Non-pigmented ciliary epithelial cell (primary cell): Measurements from ENCODE around the gene OR1K1.
A peak's percentile ranks its signal among the peaks of the same experiment; 100 is the strongest.
"Not testable (repeated sequence)": the region's sequence is repeated elsewhere in the genome, so short reads cannot be mapped to it uniquely, and the experiment has no call there.

Source experiments
- DNase-seq: peaks from one replicate; pipeline ENCODE4 v3.0.0-alpha.2; 2010; ENCODE audit warnings: low read depth

The OR1K1 gene

GRCh38 chr9:122800066-122801060 is at the start of gene OR1K1:
OR1K1 (plus strand) TSS chr9:122800123; CDS start chr9:122800123, 0 bp downstream.
- DNase-seq: no peak

GRCh38 chr9:122754825-122755224 is 45.1 kb upstream of the OR1K1 start:
- DNase-seq: no peak

GRCh38 chr9:122767817-122768216 is 32.1 kb upstream of the OR1K1 start:
- DNase-seq: no peak

GRCh38 chr9:122777052-122777451 is 22.9 kb upstream of the OR1K1 start:
- no peak for DNase-seq

GRCh38 chr9:122777935-122778627 is 21.8 kb upstream of the OR1K1 start:
- DNase-seq: peak; percentile 19

- DNase-seq: no peak
These were observed 20.7 kb upstream of the OR1K1 start for GRCh38 chr9:122779181-122779580.

- DNase-seq: no peak
These were observed 19.9 kb upstream of the OR1K1 start for GRCh38 chr9:122780026-122780425.

GRCh38 chr9:122781671-122782070 is 18.3 kb upstream of the OR1K1 start:
- DNase-seq: no peak

GRCh38 chr9:122785269-122785668 is 14.7 kb upstream of the OR1K1 start:
- DNase-seq: no peak

GRCh38 chr9:122786338-122786737 is 13.6 kb upstream of the OR1K1 start:
- no peak for DNase-seq

GRCh38 chr9:122788831-122789230 is 11.1 kb upstream of the OR1K1 start, which contains the start of gene OR5C1:
OR5C1 (plus strand) TSS chr9:122788933; CDS start chr9:122788933, 0 bp downstream.
- DNase-seq: no peak

GRCh38 chr9:122789256-122790046 is 10.5 kb upstream of the OR1K1 start:
- no peak for DNase-seq

- DNase-seq: no peak
These were observed 7.9 kb upstream of the OR1K1 start for GRCh38 chr9:122791872-122792669.

GRCh38 chr9:122797316-122798063 is 2.4 kb upstream of the OR1K1 start:
- DNase-seq: no peak

GRCh38 chr9:122806661-122807060 is 6.7 kb downstream of the OR1K1 start:
- DNase-seq: no peak

- no peak for DNase-seq
These were observed 7.5 kb downstream of the OR1K1 start for GRCh38 chr9:122807271-122807900.

GRCh38 chr9:122808141-122808540 is 8.2 kb downstream of the OR1K1 start:
- no peak for DNase-seq

GRCh38 chr9:122809261-122809660 is 9.3 kb downstream of the OR1K1 start:
- not testable (repeated sequence) for DNase-seq

GRCh38 chr9:122810306-122810946 is 10.5 kb downstream of the OR1K1 start:
- DNase-seq: no peak

GRCh38 chr9:122812736-122813135 is 12.8 kb downstream of the OR1K1 start:
- no peak for DNase-seq
